Left lobe of liver (tissue), 2 donors: ENCODE measurements around the gene PBXIP1. TPM values are rescaled to one million over a fixed set of nuclear protein-coding genes. Genes with fewer than 3 reads are reported as not detected.
A peak's percentile ranks its signal among the peaks of the same experiment; 100 is the strongest.
"Not testable (repeated sequence)": the region's sequence is repeated elsewhere in the genome, so short reads cannot be mapped to it uniquely, and the experiment has no call there.

Experiments
- ATAC-seq: fragments of 200-7000 bp; cut with Tn5 transposase; one replicate; pipeline ENCODE4 v1.9.1; 2020; ENCODE audit warnings: mild to moderate bottlenecking, moderate library complexity
- DNase-seq: peaks from one replicate; pipeline ENCODE4 v3.0.0-alpha.2; 2020; ENCODE audit warnings: low spot score
- total RNA-seq: library from RNA; stranded (reverse); gene quantifications from one replicate; pipeline ENCODE4 v1.2.1, GENCODE V29; 2021
- donor health status: DM: no; HTN: no; CAD: no; lungs with moderate emphysema.
- donor health status: DM: no; HTN: yes; CAD: no.

The PBXIP1 gene
- total RNA-seq, 1 donor from 2014 or later, result 21.3 TPM

- no peak for ATAC-seq
- no peak for DNase-seq
Observed at GRCh38 chr1:154938604-154939399, 17.1 kb downstream of the PBXIP1 start.

GRCh38 chr1:154937988-154938386, 17.9 kb downstream of the PBXIP1 start:
- DNase-seq, result no peak
- ATAC-seq, result no peak

GRCh38 chr1:154937085-154937987, 18.6 kb downstream of the PBXIP1 start:
- peak; percentile 74 for ATAC-seq

GRCh38 chr1:154936555-154937084, 19.3 kb downstream of the PBXIP1 start, which contains the start of gene PMVK:
TSS of gene PMVK (minus strand) at chr1:154936719. CDS start at chr1:154936685, 34 bp downstream.
- ATAC-seq (peak; percentile 81), DNase-seq (peak; percentile 97)

More at GRCh38 chr1:154937085-154937987, 18.6 kb downstream of the PBXIP1 start:
- peak; percentile 90 for DNase-seq

GRCh38 chr1:154935749-154936554, 19.9 kb downstream of the PBXIP1 start:
- ATAC-seq, result no peak
- DNase-seq, result peak; percentile 53

GRCh38 chr1:154934358-154934948, 21.4 kb downstream of the PBXIP1 start:
- no peak for ATAC-seq
- DNase-seq, result no peak

- peak; percentile 95 for DNase-seq
- ATAC-seq, result peak; percentile 69
Observed at GRCh38 chr1:154931940-154932487, 23.9 kb downstream of the PBXIP1 start.

GRCh38 chr1:154926201-154926600, 29.7 kb downstream of the PBXIP1 start:
- DNase-seq (no peak), ATAC-seq (no peak)

GRCh38 chr1:154925335-154926170, 30.3 kb downstream of the PBXIP1 start:
- DNase-seq (no peak), ATAC-seq (no peak)

GRCh38 chr1:154923695-154924094, 32.2 kb downstream of the PBXIP1 start:
- ATAC-seq (no peak), DNase-seq (no peak)

GRCh38 chr1:154913273-154913672, 42.6 kb downstream of the PBXIP1 start:
- ATAC-seq (no peak), DNase-seq (no peak)

GRCh38 chr1:154912755-154913154, 43.1 kb downstream of the PBXIP1 start:
- no peak for ATAC-seq
- DNase-seq, result no peak

GRCh38 chr1:154911691-154912550, 44.0 kb downstream of the PBXIP1 start:
- DNase-seq (no peak), ATAC-seq (no peak)

- DNase-seq, result no peak
- ATAC-seq, result no peak
Observed at GRCh38 chr1:154910851-154911250, 45.0 kb downstream of the PBXIP1 start.

- ATAC-seq (no peak), DNase-seq (no peak)
Observed at GRCh38 chr1:154908937-154909336, 47.0 kb downstream of the PBXIP1 start.

- ATAC-seq, DNase-seq: not testable (repeated sequence)
Observed at GRCh38 chr1:154908129-154908528, 47.8 kb downstream of the PBXIP1 start.

- peak; percentile 97 for ATAC-seq
- no peak for DNase-seq
Observed at GRCh38 chr1:154906621-154907081, 49.2 kb downstream of the PBXIP1 start.
